GM06990 (cell line): ENCODE measurements around the gene PANK1.
"Not testable (repeated sequence)": the region's sequence is repeated elsewhere in the genome, so short reads cannot be mapped to it uniquely, and the experiment has no call there.

Experiments
- DNase-seq: peaks from one replicate; pipeline ENCODE4 v3.0.0-alpha.2; 2011; ENCODE audit not compliant: insufficient read length; ENCODE audit errors: extremely low read depth
- H3K27me3 ChIP-seq: replicated peaks from 2 replicates; pipeline ENCODE4 v1.6.0; 2011; ENCODE audit warnings: low read length; ENCODE audit not compliant: control insufficient read depth, insufficient read depth
- H3K36me3 ChIP-seq: 2 replicates; pipeline ENCODE4 v1.5.1; 2011; ENCODE audit warnings: low read length; ENCODE audit not compliant: control insufficient read depth, insufficient read depth
- H3K4me3 ChIP-seq: replicated peaks from 2 replicates; pipeline ENCODE4 v1.5.1; 2011; ENCODE audit warnings: low read depth, mild to moderate bottlenecking, control low read depth, low read length
- CTCF ChIP-seq: IDR thresholded peaks from 2 replicates; pipeline ENCODE4 v1.5.1; 2011; ENCODE audit warnings: low read length, control low read depth, mild to moderate bottlenecking, inconsistent platforms; ENCODE audit not compliant: insufficient read depth, poor library complexity, severe bottlenecking

The PANK1 gene

GRCh38 chr10:89547853-89548513, 97.1 kb downstream of the PANK1 start:
- no peak for TF ChIP-seq CTCF
- Histone ChIP-seq H3K27me3 (no peaks in the 10 kb centered on the region), H3K36me3 (no peaks in the 10 kb centered on the region), H3K4me3 (no peak overlapping the region)
- no peak for DNase-seq

- not testable (repeated sequence) for H3K27me3 ChIP-seq, DNase-seq, H3K36me3 ChIP-seq, H3K4me3 ChIP-seq
These were observed 98.4 kb downstream of the PANK1 start for GRCh38 chr10:89546651-89547050.

DNA sequence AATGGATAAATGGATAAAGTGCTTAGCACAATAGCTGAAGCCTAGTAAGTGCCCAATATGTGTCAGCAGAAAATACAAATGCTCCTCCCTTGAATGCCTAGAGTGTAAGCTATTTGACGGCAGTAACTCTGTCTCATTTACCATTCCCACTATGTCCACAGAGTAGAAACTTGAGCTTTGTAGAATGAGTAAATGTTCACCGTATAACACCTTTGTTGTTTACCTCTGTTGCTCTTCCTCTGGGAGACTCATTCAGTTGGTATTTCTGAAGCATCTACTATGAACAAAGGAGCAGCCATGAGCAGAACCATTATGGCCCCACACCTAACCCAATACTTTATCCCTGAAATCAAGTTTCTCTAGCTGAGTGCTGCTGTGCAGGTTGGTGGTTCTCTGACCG, 101.2 kb downstream of the PANK1 start:
- Histone ChIP-seq H3K4me3 (no peak overlapping the region), H3K36me3 (no peaks in the 10 kb centered on the region), H3K27me3 (no peaks in the 10 kb centered on the region)
- no peak for DNase-seq
- TF ChIP-seq CTCF: no peak

GRCh38 chr10:89540420-89540949, 104.6 kb downstream of the PANK1 start:
- no peaks in the 10 kb centered on the region for H3K36me3 ChIP-seq
- TF ChIP-seq CTCF: no peak
- no peak for DNase-seq
- H3K4me3 ChIP-seq: no peak overlapping the region
- H3K27me3 ChIP-seq: no peaks in the 10 kb centered on the region

GRCh38 chr10:89537364-89537763, 107.7 kb downstream of the PANK1 start:
- Histone ChIP-seq H3K36me3 (no peaks in the 10 kb centered on the region), H3K4me3 (no peak overlapping the region), H3K27me3 (no peaks in the 10 kb centered on the region)
- TF ChIP-seq CTCF: no peak
- DNase-seq: no peak

DNA sequence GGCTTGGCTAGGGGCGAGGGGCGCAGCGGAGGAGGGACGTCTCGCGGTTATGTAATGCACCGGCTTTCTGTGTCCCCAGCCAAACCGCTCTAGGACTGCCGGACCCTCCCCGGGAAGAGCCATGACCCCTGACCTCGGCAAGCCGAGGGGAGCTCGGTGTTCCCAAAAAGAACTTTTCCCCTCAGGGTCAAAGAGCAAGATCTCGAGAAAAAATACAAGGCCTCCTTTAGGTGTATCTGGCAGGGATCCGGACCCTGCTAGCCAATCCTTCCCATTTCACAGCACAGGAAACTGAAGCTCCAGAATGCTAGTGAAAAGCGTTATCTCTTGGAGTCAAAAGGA, 109.1 kb downstream of the PANK1 start:
- H3K4me3 ChIP-seq: no peak overlapping the region

More for the DNA sequence above, 109.1 kb downstream of the PANK1 start:
- Histone ChIP-seq H3K36me3 (no peaks in the 10 kb centered on the region), H3K27me3 (no peaks in the 10 kb centered on the region)
- DNase-seq: no peak
- no peak for TF ChIP-seq CTCF
